ENCODE results near the gene SERF1B. TPM values are rescaled to one million over a fixed set of nuclear protein-coding genes. Genes with fewer than 3 reads are reported as not detected.
"Not testable (repeated sequence)": the region's sequence is repeated elsewhere in the genome, so short reads cannot be mapped to it uniquely, and the experiment has no call there.

SERF1B gene
- total RNA-seq, result 10 to 100 TPM; 16.0 to 37.4 (median 19.7) TPM
- polyA plus RNA-seq, result 10 to 100 TPM; 33.5 to 38.7 TPM
- long read RNA-seq, donor 1, partial matches to known transcripts, result 0 of 9 reads
- long read RNA-seq, donor 1, other reads (novel, unspliced or antisense), result 1 of 9 reads
- long read RNA-seq, donor 2, transcript SERF1B-202 (3 exons, 703 nt), result major isoform, 23 of 39 reads
- long read RNA-seq, donor 2, partial matches to known transcripts, result 0 of 39 reads
- long read RNA-seq, donor 2, other reads (novel, unspliced or antisense), result 6 of 39 reads
- long read RNA-seq, donor 3, transcript SERF1B-207 (3 exons, 433 nt), result minor isoform, 5 of 19 reads
- long read RNA-seq, donor 3, transcript SERF1B-202 (3 exons, 703 nt), result major isoform, 7 of 19 reads
- long read RNA-seq, donor 3, partial matches to known transcripts, result 0 of 19 reads
- long read RNA-seq, donor 3, other reads (novel, unspliced or antisense), result 3 of 19 reads

GRCh38 chr5:70025106-70025844 lies at the start of gene SERF1B:
SERF1B (plus strand) TSS chr5:70025251; CDS start chr5:70025452, 201 bp downstream.
- H3K36me3 ChIP-seq; DNase-seq; H3K27me3 ChIP-seq; H3K4me1 ChIP-seq (ENCODE audit: insufficient read depth); H3K4me3 ChIP-seq; H3K27ac ChIP-seq; intact Hi-C loops (cut with DNase I); H3K9me3 ChIP-seq: not testable (repeated sequence)
- WGBS, 3 donors, result no CpG with 5 or more reads among the region's 66 CpGs

- H3K4me3 ChIP-seq; H3K27me3 ChIP-seq; intact Hi-C loops (cut with DNase I); H3K36me3 ChIP-seq; H3K4me1 ChIP-seq (ENCODE audit: insufficient read depth); DNase-seq; H3K9me3 ChIP-seq; H3K27ac ChIP-seq: not testable (repeated sequence)
- WGBS, 3 donors, result no CpG with 5 or more reads among the region's 2 CpGs
These were observed 33.3 kb upstream of the SERF1B start for GRCh38 chr5:69991713-69992112.

- WGBS, 3 donors, result no CpG with 5 or more reads among the region's 1 CpG
- H3K9me3 ChIP-seq; H3K4me1 ChIP-seq (ENCODE audit: insufficient read depth); H3K4me3 ChIP-seq; DNase-seq; H3K27me3 ChIP-seq; H3K27ac ChIP-seq; H3K36me3 ChIP-seq; intact Hi-C loops (cut with DNase I): not testable (repeated sequence)
These were observed 29.5 kb upstream of the SERF1B start for GRCh38 chr5:69995535-69995934.

GRCh38 chr5:70020660-70021059 lies 4.4 kb upstream of the SERF1B start:
- intact Hi-C loops (cut with DNase I); H3K4me3 ChIP-seq; H3K36me3 ChIP-seq; H3K27ac ChIP-seq; H3K27me3 ChIP-seq; H3K9me3 ChIP-seq; DNase-seq; H3K4me1 ChIP-seq (ENCODE audit: insufficient read depth): not testable (repeated sequence)
- WGBS, 3 donors, result no CpG with 5 or more reads among the region's 2 CpGs

GRCh38 chr5:70025845-70026145 lies 744 bp downstream of the SERF1B start:
- no CpG with 5 or more reads among the region's 4 CpGs for WGBS, 3 donors
- DNase-seq; H3K4me3 ChIP-seq; intact Hi-C loops (cut with DNase I); H3K9me3 ChIP-seq; H3K36me3 ChIP-seq; H3K4me1 ChIP-seq (ENCODE audit: insufficient read depth); H3K27ac ChIP-seq; H3K27me3 ChIP-seq: not testable (repeated sequence)

- DNase-seq; H3K4me1 ChIP-seq (ENCODE audit: insufficient read depth); H3K9me3 ChIP-seq; H3K4me3 ChIP-seq; H3K36me3 ChIP-seq; H3K27me3 ChIP-seq; intact Hi-C loops (cut with DNase I); H3K27ac ChIP-seq: not testable (repeated sequence)
- WGBS, 3 donors, result no CpG with 5 or more reads among the region's 5 CpGs
These were observed 6.2 kb downstream of the SERF1B start for GRCh38 chr5:70031204-70031603.

GRCh38 chr5:70041411-70041810 lies 16.4 kb downstream of the SERF1B start:
- H3K4me1 ChIP-seq (ENCODE audit: insufficient read depth); DNase-seq; H3K27me3 ChIP-seq; H3K36me3 ChIP-seq; H3K4me3 ChIP-seq; intact Hi-C loops (cut with DNase I); H3K9me3 ChIP-seq; H3K27ac ChIP-seq: not testable (repeated sequence)

- H3K27me3 ChIP-seq; H3K9me3 ChIP-seq; H3K36me3 ChIP-seq; intact Hi-C loops (cut with DNase I); H3K27ac ChIP-seq; DNase-seq; H3K4me3 ChIP-seq; H3K4me1 ChIP-seq (ENCODE audit: insufficient read depth): not testable (repeated sequence)
- WGBS, 3 donors, result no CpG with 5 or more reads among the region's 16 CpGs
These were observed 24.7 kb downstream of the SERF1B start for GRCh38 chr5:70049790-70050142.

- intact Hi-C loops (cut with DNase I); H3K36me3 ChIP-seq; H3K4me1 ChIP-seq (ENCODE audit: insufficient read depth); DNase-seq; H3K27ac ChIP-seq; H3K27me3 ChIP-seq; H3K4me3 ChIP-seq; H3K9me3 ChIP-seq: not testable (repeated sequence)
- no CpG with 5 or more reads among the region's 6 CpGs for WGBS, 3 donors
These were observed 31.4 kb downstream of the SERF1B start for GRCh38 chr5:70056289-70056942.

GRCh38 chr5:70057140-70057539 lies 32.1 kb downstream of the SERF1B start:
- H3K27ac ChIP-seq; intact Hi-C loops (cut with DNase I): not testable (repeated sequence)
- WGBS, 3 donors, result no CpG with 5 or more reads among the region's 1 CpG

GRCh38 chr5:70077632-70078031 lies 52.6 kb downstream of the SERF1B start:
- intact Hi-C loops (cut with DNase I); H3K27ac ChIP-seq; H3K27me3 ChIP-seq; H3K4me3 ChIP-seq; H3K36me3 ChIP-seq; H3K4me1 ChIP-seq (ENCODE audit: insufficient read depth); DNase-seq; H3K9me3 ChIP-seq: not testable (repeated sequence)
- 94 to 98% (median 94%) methylated on average over 5 of the region's 8 CpGs for WGBS, 3 donors

More at GRCh38 chr5:70057140-70057539, 32.1 kb downstream of the SERF1B start:
- H3K4me3 ChIP-seq; H3K9me3 ChIP-seq; H3K4me1 ChIP-seq (ENCODE audit: insufficient read depth); H3K36me3 ChIP-seq; H3K27me3 ChIP-seq; DNase-seq: not testable (repeated sequence)

Data from ovary (tissue), 10 donors.